Activated T-helper 1 cell treated with anti-CD3 and anti-CD28 coated beads, Interleukin-12 subunit alpha, Interleukin-12 subunit beta, Interleukin-2, Interleukin-4 antibody, amounts not matched to agents 30 ng/mL and 10 ng/mL and 1 ng/mL, durations not matched to agents 14 hours and 24 hours and 36 hours (primary cell): ENCODE data around the gene MAP3K4. TPM values are rescaled to one million over a fixed set of nuclear protein-coding genes. Genes with fewer than 3 reads are reported as not detected.

ENCODE experiments used
- DNase-seq: peaks from one replicate; pipeline ENCODE4 v3.0.0; 2021; ENCODE audit warnings: low spot score
- H3K27ac Mint-ChIP-seq: one replicate; pipeline ENCODE4 v1.8.0; 2021; ENCODE audit warnings: mild to moderate bottlenecking, mixed read lengths
- H3K27me3 Mint-ChIP-seq: one replicate; pipeline ENCODE4 v1.8.0; 2022; ENCODE audit warnings: mild to moderate bottlenecking, moderate library complexity, mixed read lengths; ENCODE audit not compliant: insufficient read depth
- H3K36me3 Mint-ChIP-seq: one replicate; pipeline ENCODE4 v1.8.0; 2021; ENCODE audit warnings: low read depth, mixed read lengths
- H3K4me1 Mint-ChIP-seq: one replicate; pipeline ENCODE4 v1.8.0; 2021; ENCODE audit warnings: low read depth, mixed read lengths
- H3K4me3 Mint-ChIP-seq: one replicate; pipeline ENCODE4 v1.8.0; 2021; ENCODE audit warnings: mild to moderate bottlenecking, moderate library complexity, mixed read lengths
- H3K9me3 Mint-ChIP-seq: one replicate; pipeline ENCODE4 v1.8.0; 2021; ENCODE audit warnings: mixed read lengths
- intact Hi-C: fragments of 100-400 bp; cut with micrococcal nuclease; formaldehyde crosslinking; loops from one replicate; pipeline ENCODE4 v1.15.1; 2024
- total RNA-seq: library from RNA; stranded (reverse); gene quantifications from 2 replicates; pipeline ENCODE4 v1.2.3, GENCODE V29; 2022

Gene MAP3K4
- total RNA-seq, 1 donor from 2014 or later, result 47.0 TPM

DNA sequence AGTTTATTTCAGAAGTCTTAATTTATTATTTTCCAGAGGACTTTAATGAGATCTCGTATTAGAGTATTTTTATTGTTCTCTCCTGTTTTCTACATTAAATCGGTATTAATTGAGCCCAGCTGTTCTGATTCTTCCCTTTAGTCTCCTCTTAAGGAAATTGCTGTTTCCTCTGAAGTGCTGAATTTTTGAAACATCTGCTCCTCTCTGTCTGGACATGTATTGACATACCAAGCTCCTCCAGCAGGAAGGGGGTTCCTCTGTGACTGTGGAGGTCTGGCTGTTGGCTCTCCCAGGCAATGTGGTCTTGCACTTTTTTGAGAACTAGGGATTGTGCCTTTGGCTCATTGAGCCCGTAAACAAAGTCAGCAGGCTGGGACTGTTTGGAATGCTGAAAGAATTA lies 74.9 kb downstream of the MAP3K4 start:
- Mint-ChIP-seq H3K36me3 (peaks cover 7% of the 10 kb centered on the region), H3K27ac (no peak overlapping the region), H3K4me3 (no peak overlapping the region), H3K4me1 (no peaks in the 10 kb centered on the region), H3K27me3 (no peaks in the 10 kb centered on the region), H3K9me3 (no peaks in the 10 kb centered on the region)
- intact Hi-C loops, result no loop called here
- DNase-seq, result no peak

DNA sequence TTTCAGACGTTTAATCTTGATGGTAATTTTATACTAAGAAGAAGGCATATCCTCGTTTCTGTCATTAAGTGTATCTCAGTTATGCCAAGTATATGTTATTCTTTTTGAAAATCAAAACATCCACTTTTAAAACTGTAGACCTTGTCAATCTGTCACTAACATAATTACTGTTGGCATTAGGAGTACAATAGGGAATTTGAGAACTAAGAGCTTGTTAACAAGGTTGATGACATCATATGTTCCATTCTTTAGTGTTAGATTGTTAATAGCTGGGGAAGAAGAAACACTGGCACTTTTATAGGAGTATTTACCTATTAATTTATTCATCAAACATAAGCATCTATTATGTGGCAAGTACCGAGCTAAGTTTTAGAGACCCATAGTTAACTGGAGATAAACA lies 76.2 kb downstream of the MAP3K4 start:
- H3K4me3 Mint-ChIP-seq, result no peak overlapping the region
- no peaks in the 10 kb centered on the region for H3K4me1 Mint-ChIP-seq
- no peak for DNase-seq
- no peaks in the 10 kb centered on the region for H3K27me3 Mint-ChIP-seq
- intact Hi-C loops, result no loop called here
- no peaks in the 10 kb centered on the region for H3K9me3 Mint-ChIP-seq
- peaks cover 7% of the 10 kb centered on the region for H3K36me3 Mint-ChIP-seq
- H3K27ac Mint-ChIP-seq, result no peak overlapping the region

- no peaks in the 10 kb centered on the region for H3K4me1 Mint-ChIP-seq
- no peak for DNase-seq
- no peak overlapping the region for H3K27ac Mint-ChIP-seq
- H3K4me3 Mint-ChIP-seq, result no peak overlapping the region
- intact Hi-C loops, result no loop called here
- H3K36me3 Mint-ChIP-seq, result peaks cover 6% of the 10 kb centered on the region
- no peaks in the 10 kb centered on the region for H3K27me3 Mint-ChIP-seq
- H3K9me3 Mint-ChIP-seq, result no peaks in the 10 kb centered on the region
Observed at GRCh38 chr6:161068321-161068741, 76.8 kb downstream of the MAP3K4 start.

DNA sequence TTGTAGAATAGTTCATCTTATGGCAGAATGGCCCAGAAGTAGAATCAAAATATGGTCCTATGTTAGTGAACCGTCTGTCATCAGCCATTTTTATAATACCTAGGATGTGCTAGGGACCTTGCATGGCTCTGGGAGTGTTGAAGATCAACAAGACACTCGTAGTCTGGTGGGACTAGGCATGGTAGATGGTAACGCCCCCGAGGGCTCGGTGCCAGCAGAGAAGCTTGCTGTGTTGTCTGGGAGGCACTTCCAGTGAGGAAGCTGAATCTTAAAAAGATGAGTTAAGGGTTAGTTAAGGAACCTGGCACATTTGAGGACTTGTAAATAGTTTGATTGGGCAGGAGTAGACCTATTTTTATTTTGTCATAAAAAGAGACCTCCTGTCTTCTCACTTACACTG lies 82.4 kb downstream of the MAP3K4 start:
- intact Hi-C loops, result no loop called here
- H3K4me3 Mint-ChIP-seq, result no peak overlapping the region
- H3K27me3 Mint-ChIP-seq, result no peaks in the 10 kb centered on the region
- H3K9me3 Mint-ChIP-seq, result no peaks in the 10 kb centered on the region
- H3K4me1 Mint-ChIP-seq, result no peaks in the 10 kb centered on the region
- DNase-seq, result no peak
- H3K36me3 Mint-ChIP-seq, result peaks cover 6% of the 10 kb centered on the region
- no peak overlapping the region for H3K27ac Mint-ChIP-seq

GRCh38 chr6:161074496-161075121 lies 83.0 kb downstream of the MAP3K4 start:
- intact Hi-C loops, result no loop called here
- Mint-ChIP-seq H3K27ac (no peak overlapping the region), H3K36me3 (peaks cover 6% of the 10 kb centered on the region), H3K9me3 (no peaks in the 10 kb centered on the region), H3K4me1 (no peaks in the 10 kb centered on the region), H3K27me3 (no peaks in the 10 kb centered on the region), H3K4me3 (no peak overlapping the region)
- DNase-seq, result no peak

- H3K27ac Mint-ChIP-seq, result no peak overlapping the region
- no peaks in the 10 kb centered on the region for H3K9me3 Mint-ChIP-seq
- no peak for DNase-seq
- no peaks in the 10 kb centered on the region for H3K27me3 Mint-ChIP-seq
- intact Hi-C loops, result no loop called here
- no peak overlapping the region for H3K4me3 Mint-ChIP-seq
- peaks cover 6% of the 10 kb centered on the region for H3K36me3 Mint-ChIP-seq
- H3K4me1 Mint-ChIP-seq, result no peaks in the 10 kb centered on the region
Observed at GRCh38 chr6:161076181-161076677, 84.7 kb downstream of the MAP3K4 start.

- peaks cover 8% of the 10 kb centered on the region for H3K36me3 Mint-ChIP-seq
- intact Hi-C loops, result loop anchor here (2.0 to 10.0 kb wide), 3 partner anchors 51 to 195 kb away; partner anchors contain the start of genes AGPAT4 and MAP3K4
- DNase-seq, result peak; percentile 22
- H3K9me3 Mint-ChIP-seq, result no peaks in the 10 kb centered on the region
- H3K27ac Mint-ChIP-seq, result peak overlapping the region; percentile 73
- H3K27me3 Mint-ChIP-seq, result no peaks in the 10 kb centered on the region
- H3K4me3 Mint-ChIP-seq, result peak overlapping the region; percentile 28
- no peaks in the 10 kb centered on the region for H3K4me1 Mint-ChIP-seq
Observed at GRCh38 chr6:161079566-161080262, 88.1 kb downstream of the MAP3K4 start.

- DNase-seq, result no peak
- peak overlapping the region; percentile 28 for H3K4me3 Mint-ChIP-seq
- no peaks in the 10 kb centered on the region for H3K9me3 Mint-ChIP-seq
- H3K4me1 Mint-ChIP-seq, result peaks cover 4% of the 10 kb centered on the region
- H3K27ac Mint-ChIP-seq, result peak overlapping the region; percentile 73
- peaks cover 11% of the 10 kb centered on the region for H3K36me3 Mint-ChIP-seq
- H3K27me3 Mint-ChIP-seq, result no peaks in the 10 kb centered on the region
- intact Hi-C loops, result loop anchor here (2.0 to 10.0 kb wide), 3 partner anchors 52 to 194 kb away; partner anchors contain the start of genes AGPAT4 and MAP3K4
Observed at GRCh38 chr6:161080263-161080970, 88.8 kb downstream of the MAP3K4 start.

- DNase-seq, result no peak
- intact Hi-C loops, result loop anchor here (5.0 to 10.0 kb wide), 2 partner anchors 90 to 193 kb away; partner anchors contain the start of genes AGPAT4 and MAP3K4
- Mint-ChIP-seq H3K4me1 (peaks cover 5% of the 10 kb centered on the region), H3K9me3 (no peaks in the 10 kb centered on the region), H3K27ac (no peak overlapping the region), H3K27me3 (no peaks in the 10 kb centered on the region), H3K4me3 (no peak overlapping the region), H3K36me3 (peaks cover 13% of the 10 kb centered on the region)
Observed at GRCh38 chr6:161082215-161082614, 90.6 kb downstream of the MAP3K4 start.

DNA sequence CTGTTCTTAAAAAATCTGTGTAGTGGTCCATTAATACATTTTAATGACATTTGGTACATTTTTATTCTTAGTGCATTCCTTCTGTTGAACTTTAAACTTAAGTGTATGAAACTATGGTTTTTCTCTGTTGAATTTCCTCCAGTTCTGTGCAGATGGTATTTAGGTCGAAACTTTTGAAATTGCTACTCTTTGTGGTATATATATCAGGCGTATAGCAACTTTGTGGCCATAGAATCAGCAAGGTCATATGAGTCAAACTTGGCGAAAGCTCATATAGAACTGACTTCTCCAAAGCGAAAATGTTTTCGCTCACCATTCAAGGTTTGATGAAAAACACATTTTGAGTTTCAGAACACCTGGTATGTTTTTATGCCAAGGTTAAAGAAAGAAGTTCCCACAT lies 93.7 kb downstream of the MAP3K4 start:
- Mint-ChIP-seq H3K27me3 (no peaks in the 10 kb centered on the region), H3K4me3 (no peak overlapping the region), H3K9me3 (no peaks in the 10 kb centered on the region), H3K4me1 (peaks cover 5% of the 10 kb centered on the region), H3K36me3 (peaks cover 28% of the 10 kb centered on the region), H3K27ac (peak overlapping the region; percentile 63)
- intact Hi-C loops, result loop anchor here (5.0 to 10.0 kb wide), 2 partner anchors 142 to 190 kb away; partner anchors contain the start of gene AGPAT4
- DNase-seq, result no peak

GRCh38 chr6:161088676-161089328 lies 97.2 kb downstream of the MAP3K4 start:
- peak overlapping the region; percentile 69 for H3K27ac Mint-ChIP-seq
- peaks cover 42% of the 10 kb centered on the region for H3K36me3 Mint-ChIP-seq
- no peak for DNase-seq
- intact Hi-C loops, result loop anchor here (5.0 to 10.0 kb wide), 2 partner anchors 138 to 186 kb away; partner anchors contain the start of gene AGPAT4
- no peak overlapping the region for H3K4me3 Mint-ChIP-seq
- H3K4me1 Mint-ChIP-seq, result peaks cover 12% of the 10 kb centered on the region
- no peaks in the 10 kb centered on the region for H3K27me3 Mint-ChIP-seq
- no peaks in the 10 kb centered on the region for H3K9me3 Mint-ChIP-seq

- Mint-ChIP-seq H3K4me3 (no peak overlapping the region), H3K4me1 (peaks cover 7% of the 10 kb centered on the region), H3K9me3 (no peaks in the 10 kb centered on the region), H3K27me3 (no peaks in the 10 kb centered on the region), H3K27ac (no peak overlapping the region), H3K36me3 (peaks cover 44% of the 10 kb centered on the region)
- no peak for DNase-seq
- intact Hi-C loops, result no loop called here
Observed at GRCh38 chr6:161091151-161091550, 99.6 kb downstream of the MAP3K4 start.
